ENCODE data around the gene C3orf18.

DNA sequence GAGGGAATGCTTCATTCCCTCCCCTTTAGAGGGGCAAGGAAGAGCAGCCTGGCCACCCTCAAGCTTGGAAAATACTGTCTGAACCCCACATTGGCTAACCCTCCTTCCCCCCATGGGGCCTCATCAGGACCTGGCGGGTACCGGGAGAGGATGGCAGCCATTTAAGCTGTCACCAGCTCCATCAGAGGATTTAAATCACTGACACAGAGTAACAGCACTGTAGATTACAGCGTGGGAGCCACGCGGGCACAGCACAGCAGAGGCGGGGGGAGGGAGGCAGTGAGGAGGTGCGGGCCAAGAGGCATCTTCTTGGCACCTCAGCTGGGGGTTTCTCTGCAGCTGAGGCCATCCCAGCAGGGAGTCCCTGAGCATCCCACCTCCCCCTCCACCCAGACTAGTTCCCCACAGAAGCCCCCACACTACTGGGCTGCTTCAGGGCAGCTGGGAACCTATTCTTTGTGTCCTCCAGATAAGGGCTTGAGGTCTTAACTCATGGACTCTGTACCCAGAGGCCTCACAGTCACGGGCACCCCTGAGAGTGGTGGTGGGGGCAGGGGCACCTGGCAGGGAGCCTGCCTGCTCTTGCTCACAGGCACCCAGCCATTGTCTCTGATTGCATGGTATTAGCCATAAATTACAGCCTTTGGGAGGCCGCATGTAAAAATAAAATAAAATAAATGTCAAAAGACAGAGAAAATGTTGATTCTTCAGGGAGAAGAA is 42.2 kb downstream of the C3orf18 start:
- no peak for TF ChIP-seq POLR2A (IDR thresholded peaks at IDR 0.05)
- TF ChIP-seq, protein P1, sequence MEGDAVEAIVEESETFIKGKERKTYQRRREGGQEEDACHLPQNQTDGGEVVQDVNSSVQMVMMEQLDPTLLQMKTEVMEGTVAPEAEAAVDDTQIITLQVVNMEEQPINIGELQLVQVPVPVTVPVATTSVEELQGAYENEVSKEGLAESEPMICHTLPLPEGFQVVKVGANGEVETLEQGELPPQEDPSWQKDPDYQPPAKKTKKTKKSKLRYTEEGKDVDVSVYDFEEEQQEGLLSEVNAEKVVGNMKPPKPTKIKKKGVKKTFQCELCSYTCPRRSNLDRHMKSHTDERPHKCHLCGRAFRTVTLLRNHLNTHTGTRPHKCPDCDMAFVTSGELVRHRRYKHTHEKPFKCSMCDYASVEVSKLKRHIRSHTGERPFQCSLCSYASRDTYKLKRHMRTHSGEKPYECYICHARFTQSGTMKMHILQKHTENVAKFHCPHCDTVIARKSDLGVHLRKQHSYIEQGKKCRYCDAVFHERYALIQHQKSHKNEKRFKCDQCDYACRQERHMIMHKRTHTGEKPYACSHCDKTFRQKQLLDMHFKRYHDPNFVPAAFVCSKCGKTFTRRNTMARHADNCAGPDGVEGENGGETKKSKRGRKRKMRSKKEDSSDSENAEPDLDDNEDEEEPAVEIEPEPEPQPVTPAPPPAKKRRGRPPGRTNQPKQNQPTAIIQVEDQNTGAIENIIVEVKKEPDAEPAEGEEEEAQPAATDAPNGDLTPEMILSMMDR (IDR thresholded peaks at IDR 0.05), result no peak

Measured in testis (tissue), 2 donors.